HepG2 (cell line): ENCODE measurements around the gene ALOX5.

ENCODE experiments used
- EHMT2 ChIP-seq: fragments of 200-600 bp; sonication (generic); IDR thresholded peaks from 2 replicates; pipeline ENCODE4 v1.7.0; 2017; ENCODE audit warnings: antibody characterized with exemption, low read depth, low read length, borderline replicate concordance
- ETS1 ChIP-seq: sonication (generic); formaldehyde crosslinking; IDR thresholded peaks from 2 replicates; pipeline ENCODE4 v1.4.0; 2020; ENCODE audit warnings: missing genetic modification reagents
- KDM5B ChIP-seq: sonication (generic); formaldehyde crosslinking; IDR thresholded peaks from 2 replicates; pipeline ENCODE4 v1.4.0; 2020; ENCODE audit warnings: missing genetic modification reagents, mild to moderate bottlenecking, borderline replicate concordance
- KLF11 ChIP-seq: IDR thresholded peaks from 2 replicates; pipeline ENCODE4 v1.6.1; 2016; ENCODE audit warnings: missing compliant biosample characterization
- MIER2 ChIP-seq: IDR thresholded peaks from 2 replicates; pipeline ENCODE4 v1.6.1; 2016; ENCODE audit warnings: missing biosample characterization, missing genetic modification reagents
- POLR2A ChIP-seq, 2 experiments: IDR thresholded peaks; 2 replicates each; pipeline ENCODE4 v1.6.1; 2011; ENCODE audit warnings: low read depth in 2 of 2, low read length in 2 of 2, mild to moderate bottlenecking in 1 of 2, moderate library complexity in 1 of 2; ENCODE audit not compliant: insufficient read depth in 1 of 2
- SIN3A ChIP-seq: IDR thresholded peaks from 2 replicates; pipeline ENCODE4 v1.6.1; 2011; ENCODE audit warnings: low read depth, mild to moderate bottlenecking, control low read depth, low read length, borderline replicate concordance
- SP1 ChIP-seq, 2 experiments: fragments of 450-650 bp in 1 of 2; sonication (generic) in 1 of 2; formaldehyde crosslinking in 1 of 2; IDR thresholded peaks; 2 replicates each; pipeline versions ENCODE4 v1.4.0 to v1.6.1; 2016 to 2020; ENCODE audit warnings: missing genetic modification reagents in 1 of 2
- TEAD2 ChIP-seq: sonication (generic); formaldehyde crosslinking; IDR thresholded peaks from 2 replicates; pipeline ENCODE4 v1.9.0; 2021; ENCODE audit warnings: missing genetic modification reagents
- ZNF468 ChIP-seq: sonication (generic); formaldehyde crosslinking; IDR thresholded peaks from 2 replicates; pipeline ENCODE4 v1.8.0; 2022; ENCODE audit warnings: mild to moderate bottlenecking, moderate library complexity, missing genetic modification reagents
- ZNF563 ChIP-seq: sonication (generic); formaldehyde crosslinking; IDR thresholded peaks from 2 replicates; pipeline ENCODE4 v1.8.0; 2022; ENCODE audit warnings: mild to moderate bottlenecking, moderate library complexity, missing genetic modification reagents
- TF ChIP-seq, protein P1 (sequence below): sonication (generic); formaldehyde crosslinking; IDR thresholded peaks from 2 replicates; pipeline ENCODE4 v1.5.0; 2020; ENCODE audit warnings: mild to moderate bottlenecking, missing genetic modification reagents
- TF ChIP-seq, protein P2 (sequence below): sonication (generic); formaldehyde crosslinking; IDR thresholded peaks from 2 replicates; pipeline ENCODE4 v1.5.0; 2020; ENCODE audit warnings: mild to moderate bottlenecking, missing genetic modification reagents, moderate library complexity

DNA sequence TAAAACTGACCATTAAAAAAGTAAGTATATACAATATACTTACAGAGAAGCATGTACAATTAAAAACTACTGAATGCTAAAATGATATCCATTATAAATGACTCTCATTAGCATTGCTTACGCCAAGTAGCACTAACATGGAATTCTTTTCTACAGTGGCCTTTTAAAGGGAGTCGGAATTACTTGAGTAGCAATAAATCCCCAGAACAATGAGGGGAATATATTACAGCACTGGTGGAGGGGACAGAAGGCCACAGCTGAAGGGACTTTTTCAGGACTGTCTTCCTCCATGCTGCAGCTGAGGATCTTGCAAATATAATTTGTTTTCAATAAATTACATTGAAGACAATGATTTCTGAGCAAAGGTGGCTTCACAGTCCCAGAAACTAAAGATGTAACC, 97.0 kb downstream of the ALOX5 start:
- TF ChIP-seq, protein P1, sequence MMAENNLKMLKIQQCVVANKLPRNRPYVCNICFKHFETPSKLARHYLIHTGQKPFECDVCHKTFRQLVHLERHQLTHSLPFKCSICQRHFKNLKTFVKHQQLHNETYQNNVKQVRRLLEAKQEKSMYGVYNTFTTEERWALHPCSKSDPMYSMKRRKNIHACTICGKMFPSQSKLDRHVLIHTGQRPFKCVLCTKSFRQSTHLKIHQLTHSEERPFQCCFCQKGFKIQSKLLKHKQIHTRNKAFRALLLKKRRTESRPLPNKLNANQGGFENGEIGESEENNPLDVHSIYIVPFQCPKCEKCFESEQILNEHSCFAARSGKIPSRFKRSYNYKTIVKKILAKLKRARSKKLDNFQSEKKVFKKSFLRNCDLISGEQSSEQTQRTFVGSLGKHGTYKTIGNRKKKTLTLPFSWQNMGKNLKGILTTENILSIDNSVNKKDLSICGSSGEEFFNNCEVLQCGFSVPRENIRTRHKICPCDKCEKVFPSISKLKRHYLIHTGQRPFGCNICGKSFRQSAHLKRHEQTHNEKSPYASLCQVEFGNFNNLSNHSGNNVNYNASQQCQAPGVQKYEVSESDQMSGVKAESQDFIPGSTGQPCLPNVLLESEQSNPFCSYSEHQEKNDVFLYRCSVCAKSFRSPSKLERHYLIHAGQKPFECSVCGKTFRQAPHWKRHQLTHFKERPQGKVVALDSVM = no peak
- TF ChIP-seq MIER2 (CRISPR knock-in tag) (no peak), ZNF468 (CRISPR knock-in tag) (no peak), SP1 (IDR thresholded peaks at IDR 0.05) (no peak), SP1 (CRISPR knock-in tag; IDR thresholded peaks at IDR 0.05) (no peak), ETS1 (CRISPR knock-in tag) (no peak), ZNF563 (CRISPR knock-in tag) (no peak), TEAD2 (no peak), POLR2A (IDR thresholded peaks at IDR 0.05; ENCODE audit: insufficient read depth in 1 of 2, low read depth in 2 of 2, low read length in 2 of 2) (no peak), SIN3A (no peak), KLF11 (CRISPR knock-in tag) (no peak), EHMT2 (no peak), KDM5B (CRISPR knock-in tag) (no peak)
- TF ChIP-seq, protein P2, sequence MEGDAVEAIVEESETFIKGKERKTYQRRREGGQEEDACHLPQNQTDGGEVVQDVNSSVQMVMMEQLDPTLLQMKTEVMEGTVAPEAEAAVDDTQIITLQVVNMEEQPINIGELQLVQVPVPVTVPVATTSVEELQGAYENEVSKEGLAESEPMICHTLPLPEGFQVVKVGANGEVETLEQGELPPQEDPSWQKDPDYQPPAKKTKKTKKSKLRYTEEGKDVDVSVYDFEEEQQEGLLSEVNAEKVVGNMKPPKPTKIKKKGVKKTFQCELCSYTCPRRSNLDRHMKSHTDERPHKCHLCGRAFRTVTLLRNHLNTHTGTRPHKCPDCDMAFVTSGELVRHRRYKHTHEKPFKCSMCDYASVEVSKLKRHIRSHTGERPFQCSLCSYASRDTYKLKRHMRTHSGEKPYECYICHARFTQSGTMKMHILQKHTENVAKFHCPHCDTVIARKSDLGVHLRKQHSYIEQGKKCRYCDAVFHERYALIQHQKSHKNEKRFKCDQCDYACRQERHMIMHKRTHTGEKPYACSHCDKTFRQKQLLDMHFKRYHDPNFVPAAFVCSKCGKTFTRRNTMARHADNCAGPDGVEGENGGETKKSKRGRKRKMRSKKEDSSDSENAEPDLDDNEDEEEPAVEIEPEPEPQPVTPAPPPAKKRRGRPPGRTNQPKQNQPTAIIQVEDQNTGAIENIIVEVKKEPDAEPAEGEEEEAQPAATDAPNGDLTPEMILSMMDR (CRISPR knock-in tag) = no peak
